OCI-LY1 (cell line): ENCODE results near the gene DGKG.

Experiments used
- EZH2 ChIP-seq: fragments of 200-600 bp; sonication (generic), shearing (Covaris generic); IDR thresholded peaks from 2 replicates; pipeline ENCODE4 v1.8.0; 2017; ENCODE audit warnings: borderline replicate concordance, mixed run types, mild to moderate bottlenecking, antibody characterized with exemption, low read length, moderate library complexity, mixed read lengths
- TF ChIP-seq, protein P1 (sequence below): fragments of 200-600 bp; sonication (generic), shearing (Covaris generic); IDR thresholded peaks from 2 replicates; pipeline ENCODE4 v1.5.1; 2017; ENCODE audit warnings: mild to moderate bottlenecking, antibody characterized with exemption, low read length, moderate library complexity, mixed read lengths

GRCh38 chr3:186260726-186261125 is 101.3 kb downstream of the DGKG start:
- TF ChIP-seq, protein P1, sequence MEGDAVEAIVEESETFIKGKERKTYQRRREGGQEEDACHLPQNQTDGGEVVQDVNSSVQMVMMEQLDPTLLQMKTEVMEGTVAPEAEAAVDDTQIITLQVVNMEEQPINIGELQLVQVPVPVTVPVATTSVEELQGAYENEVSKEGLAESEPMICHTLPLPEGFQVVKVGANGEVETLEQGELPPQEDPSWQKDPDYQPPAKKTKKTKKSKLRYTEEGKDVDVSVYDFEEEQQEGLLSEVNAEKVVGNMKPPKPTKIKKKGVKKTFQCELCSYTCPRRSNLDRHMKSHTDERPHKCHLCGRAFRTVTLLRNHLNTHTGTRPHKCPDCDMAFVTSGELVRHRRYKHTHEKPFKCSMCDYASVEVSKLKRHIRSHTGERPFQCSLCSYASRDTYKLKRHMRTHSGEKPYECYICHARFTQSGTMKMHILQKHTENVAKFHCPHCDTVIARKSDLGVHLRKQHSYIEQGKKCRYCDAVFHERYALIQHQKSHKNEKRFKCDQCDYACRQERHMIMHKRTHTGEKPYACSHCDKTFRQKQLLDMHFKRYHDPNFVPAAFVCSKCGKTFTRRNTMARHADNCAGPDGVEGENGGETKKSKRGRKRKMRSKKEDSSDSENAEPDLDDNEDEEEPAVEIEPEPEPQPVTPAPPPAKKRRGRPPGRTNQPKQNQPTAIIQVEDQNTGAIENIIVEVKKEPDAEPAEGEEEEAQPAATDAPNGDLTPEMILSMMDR = no peak
- no peak for TF ChIP-seq EZH2
